Measurements from ENCODE around the gene TMEM209.
"Not testable (repeated sequence)": the region's sequence is repeated elsewhere in the genome, so short reads cannot be mapped to it uniquely, and the experiment has no call there.

The TMEM209 gene

DNA sequence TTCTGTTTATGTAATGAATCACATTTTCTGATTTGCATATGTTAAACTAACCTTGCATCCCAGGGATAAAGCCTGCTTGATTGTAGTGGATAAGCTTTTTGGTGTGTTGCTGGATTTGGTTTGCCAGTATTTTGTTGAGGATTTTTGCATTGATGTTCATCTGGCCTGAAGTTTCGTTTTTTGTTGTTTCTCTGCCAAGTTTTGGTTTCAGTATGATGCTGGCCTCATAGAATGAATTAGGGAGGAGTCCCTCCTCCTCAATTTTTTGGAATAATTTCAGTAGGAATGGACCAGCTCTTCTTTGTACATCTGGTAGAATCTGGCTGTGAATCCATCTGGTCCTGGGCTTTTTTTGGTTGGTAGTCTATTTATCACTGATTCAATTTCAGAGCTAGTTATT is 38.3 kb upstream of the TMEM209 start:
- H2AK5ac ChIP-seq (ENCODE audit: low read length); H3K4me2 ChIP-seq (ENCODE audit: low read length); H3K36me3 ChIP-seq (ENCODE audit: control insufficient read depth, insufficient read depth, low read length); H3K79me1 ChIP-seq (ENCODE audit: low read length); H4K5ac ChIP-seq (ENCODE audit: low read length); H2BK5ac ChIP-seq (ENCODE audit: low read length); H3K18ac ChIP-seq (ENCODE audit: low read length); H3K27ac ChIP-seq (ENCODE audit: low read depth, low read length); H3K79me2 ChIP-seq (ENCODE audit: control insufficient read depth, insufficient read depth, low read length); H3K56ac ChIP-seq (ENCODE audit: low read length); H2BK15ac ChIP-seq (replicated peaks; ENCODE audit: low read depth); H2BK120ac ChIP-seq (ENCODE audit: low read depth, low read length); H3K23ac ChIP-seq (ENCODE audit: low read length); H3K4me3 ChIP-seq (ENCODE audit: low read length); H4K8ac ChIP-seq (ENCODE audit: low read depth, low read length); H3K27me3 ChIP-seq (ENCODE audit: insufficient read depth, low read length, poor library complexity); H3K4ac ChIP-seq (ENCODE audit: low read depth, low read length); H3K9ac ChIP-seq (ENCODE audit: low read length); DNase-seq; H3K4me1 ChIP-seq (ENCODE audit: control insufficient read depth, low read depth, low read length): not testable (repeated sequence)
- WGBS (ENCODE audit: extremely low coverage, insufficient coverage, low lambda C conversion rate) = no CpG with 5 or more reads among the region's 1 CpG

DNA sequence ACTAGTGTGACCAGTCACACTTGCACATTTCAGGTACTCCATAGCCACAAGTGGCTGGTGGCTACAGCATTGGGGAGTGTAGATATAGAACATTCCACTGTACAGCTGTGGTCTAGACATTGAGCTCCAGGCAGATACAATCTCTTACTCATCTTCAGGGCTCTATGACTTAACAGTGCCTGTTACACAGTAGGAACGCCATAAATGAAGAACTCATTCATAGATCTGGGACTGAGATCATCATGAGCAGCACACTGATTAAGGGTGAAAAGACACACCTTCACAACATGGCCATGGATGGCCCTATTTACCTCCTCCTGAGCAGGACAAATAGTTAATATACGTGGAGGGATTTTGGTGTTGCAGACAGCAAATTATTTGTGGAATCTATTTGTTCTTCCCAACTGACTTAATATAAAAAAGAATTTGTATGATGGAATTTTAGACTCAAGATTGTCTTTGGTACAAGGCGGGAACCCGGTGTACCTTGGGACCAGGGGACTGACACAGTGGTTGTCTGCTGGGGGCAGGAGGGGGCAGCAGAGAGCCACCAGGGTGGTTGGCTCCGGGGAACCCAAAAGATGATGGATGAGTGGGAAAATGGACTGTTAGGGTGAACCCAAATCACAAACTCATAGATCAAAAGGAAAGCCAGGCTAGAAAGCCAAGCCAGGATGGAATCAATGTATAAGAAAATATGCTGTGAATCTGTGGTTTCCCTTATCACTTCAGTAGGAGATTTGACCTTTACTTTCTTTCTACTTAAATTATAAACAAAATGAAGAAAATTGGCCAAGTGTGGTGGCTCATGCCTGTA is 37.2 kb upstream of the TMEM209 start:
- H3K4me2 ChIP-seq (ENCODE audit: low read length) = no peak overlapping the region
- H2BK120ac ChIP-seq (ENCODE audit: low read depth, low read length) = no peak overlapping the region
- no peak overlapping the region for H3K9ac ChIP-seq (ENCODE audit: low read length)
- no peak overlapping the region for H3K23ac ChIP-seq (ENCODE audit: low read length)
- no peaks in the 10 kb centered on the region for H3K36me3 ChIP-seq (ENCODE audit: control insufficient read depth, insufficient read depth, low read length)
- H4K5ac ChIP-seq (ENCODE audit: low read length) = no peak overlapping the region
- H3K79me2 ChIP-seq (ENCODE audit: control insufficient read depth, insufficient read depth, low read length) = no peaks in the 10 kb centered on the region
- no peak overlapping the region for H2BK15ac ChIP-seq (replicated peaks; ENCODE audit: low read depth)
- no CpG with 5 or more reads among the region's 5 CpGs for WGBS (ENCODE audit: extremely low coverage, insufficient coverage, low lambda C conversion rate)
- no peak overlapping the region for H3K56ac ChIP-seq (ENCODE audit: low read length)
- no peak overlapping the region for H3K18ac ChIP-seq (ENCODE audit: low read length)
- no peak overlapping the region for H3K4ac ChIP-seq (ENCODE audit: low read depth, low read length)
- H3K27ac ChIP-seq (ENCODE audit: low read depth, low read length) = no peak overlapping the region
- H2BK5ac ChIP-seq (ENCODE audit: low read length) = no peak overlapping the region
- peak; percentile 67 for DNase-seq
- H3K4me3 ChIP-seq (ENCODE audit: low read length) = no peak overlapping the region
- no peak overlapping the region for H4K8ac ChIP-seq (ENCODE audit: low read depth, low read length)
- H2AK5ac ChIP-seq (ENCODE audit: low read length) = no peak overlapping the region
- H3K4me1 ChIP-seq (ENCODE audit: control insufficient read depth, low read depth, low read length) = no peaks in the 10 kb centered on the region
- no peaks in the 10 kb centered on the region for H3K27me3 ChIP-seq (ENCODE audit: insufficient read depth, low read length, poor library complexity)
- no peaks in the 10 kb centered on the region for H3K79me1 ChIP-seq (ENCODE audit: low read length)

DNA sequence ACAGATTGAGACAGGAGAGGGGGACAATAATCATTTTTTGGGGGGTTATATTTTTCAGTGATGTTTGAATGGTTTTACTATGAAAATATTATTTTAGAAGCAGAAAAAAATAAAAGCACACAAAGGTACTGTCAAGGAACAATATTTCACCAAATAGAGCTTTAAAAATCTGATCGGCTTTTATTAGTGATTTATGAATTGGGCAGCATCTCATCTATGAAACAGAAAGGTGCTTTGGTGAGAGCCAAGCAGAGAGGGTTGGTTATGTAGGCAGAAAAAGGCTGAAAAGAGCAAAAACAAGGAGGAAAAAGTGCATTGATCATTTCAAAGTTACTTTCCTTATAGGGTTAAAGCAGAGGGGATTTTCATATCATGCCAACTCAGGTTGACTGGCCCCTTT is 35.0 kb upstream of the TMEM209 start:
- no peak overlapping the region for H3K9ac ChIP-seq (ENCODE audit: low read length)
- H2BK5ac ChIP-seq (ENCODE audit: low read length) = no peak overlapping the region
- no peak overlapping the region for H3K4ac ChIP-seq (ENCODE audit: low read depth, low read length)
- no peak overlapping the region for H3K4me2 ChIP-seq (ENCODE audit: low read length)
- WGBS (ENCODE audit: extremely low coverage, insufficient coverage, low lambda C conversion rate) = no CpG with 5 or more reads among the region's 1 CpG
- H3K18ac ChIP-seq (ENCODE audit: low read length) = no peak overlapping the region
- no peak for DNase-seq
- H3K4me1 ChIP-seq (ENCODE audit: control insufficient read depth, low read depth, low read length) = no peaks in the 10 kb centered on the region
- no peaks in the 10 kb centered on the region for H3K27me3 ChIP-seq (ENCODE audit: insufficient read depth, low read length, poor library complexity)
- H3K79me2 ChIP-seq (ENCODE audit: control insufficient read depth, insufficient read depth, low read length) = no peaks in the 10 kb centered on the region
- H3K79me1 ChIP-seq (ENCODE audit: low read length) = no peaks in the 10 kb centered on the region
- H4K8ac ChIP-seq (ENCODE audit: low read depth, low read length) = no peak overlapping the region
- H2BK120ac ChIP-seq (ENCODE audit: low read depth, low read length) = no peak overlapping the region
- H3K56ac ChIP-seq (ENCODE audit: low read length) = no peak overlapping the region
- H3K4me3 ChIP-seq (ENCODE audit: low read length) = no peak overlapping the region
- H2BK15ac ChIP-seq (replicated peaks; ENCODE audit: low read depth) = no peak overlapping the region
- H3K36me3 ChIP-seq (ENCODE audit: control insufficient read depth, insufficient read depth, low read length) = no peaks in the 10 kb centered on the region
- no peak overlapping the region for H4K5ac ChIP-seq (ENCODE audit: low read length)
- no peak overlapping the region for H3K27ac ChIP-seq (ENCODE audit: low read depth, low read length)
- H2AK5ac ChIP-seq (ENCODE audit: low read length) = no peak overlapping the region
- no peak overlapping the region for H3K23ac ChIP-seq (ENCODE audit: low read length)

DNA sequence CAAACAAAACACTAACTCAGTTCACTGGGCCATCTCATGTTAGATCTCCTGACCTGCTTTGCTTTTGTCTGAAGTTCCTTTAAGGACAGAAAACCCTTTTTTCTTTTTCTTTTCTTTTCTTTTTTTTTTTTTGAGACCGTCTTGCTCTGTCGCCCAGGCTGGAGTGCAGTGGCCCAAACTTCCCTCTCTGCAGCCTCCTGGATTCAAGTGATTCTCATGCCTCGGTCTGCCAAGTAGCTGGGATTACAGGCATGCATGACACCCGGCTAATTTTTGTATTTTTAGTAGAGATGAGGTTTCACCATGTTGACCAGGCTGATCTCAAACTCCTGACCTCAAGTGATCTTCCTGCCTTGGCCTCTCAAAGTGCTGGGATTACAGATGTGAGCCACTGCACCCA is 31.2 kb upstream of the TMEM209 start:
- not testable (repeated sequence) for H3K4ac ChIP-seq (ENCODE audit: low read depth, low read length); H3K79me2 ChIP-seq (ENCODE audit: control insufficient read depth, insufficient read depth, low read length); H3K27me3 ChIP-seq (ENCODE audit: insufficient read depth, low read length, poor library complexity); H3K4me3 ChIP-seq (ENCODE audit: low read length); H3K23ac ChIP-seq (ENCODE audit: low read length); H2BK5ac ChIP-seq (ENCODE audit: low read length); H3K9ac ChIP-seq (ENCODE audit: low read length); H3K36me3 ChIP-seq (ENCODE audit: control insufficient read depth, insufficient read depth, low read length); H4K8ac ChIP-seq (ENCODE audit: low read depth, low read length); H2BK15ac ChIP-seq (replicated peaks; ENCODE audit: low read depth); H4K5ac ChIP-seq (ENCODE audit: low read length); H3K4me2 ChIP-seq (ENCODE audit: low read length); H3K27ac ChIP-seq (ENCODE audit: low read depth, low read length); H3K79me1 ChIP-seq (ENCODE audit: low read length); H2BK120ac ChIP-seq (ENCODE audit: low read depth, low read length); H3K4me1 ChIP-seq (ENCODE audit: control insufficient read depth, low read depth, low read length); H2AK5ac ChIP-seq (ENCODE audit: low read length); H3K18ac ChIP-seq (ENCODE audit: low read length); H3K56ac ChIP-seq (ENCODE audit: low read length); DNase-seq
- WGBS (ENCODE audit: extremely low coverage, insufficient coverage, low lambda C conversion rate) = no CpG with 5 or more reads among the region's 4 CpGs

DNA sequence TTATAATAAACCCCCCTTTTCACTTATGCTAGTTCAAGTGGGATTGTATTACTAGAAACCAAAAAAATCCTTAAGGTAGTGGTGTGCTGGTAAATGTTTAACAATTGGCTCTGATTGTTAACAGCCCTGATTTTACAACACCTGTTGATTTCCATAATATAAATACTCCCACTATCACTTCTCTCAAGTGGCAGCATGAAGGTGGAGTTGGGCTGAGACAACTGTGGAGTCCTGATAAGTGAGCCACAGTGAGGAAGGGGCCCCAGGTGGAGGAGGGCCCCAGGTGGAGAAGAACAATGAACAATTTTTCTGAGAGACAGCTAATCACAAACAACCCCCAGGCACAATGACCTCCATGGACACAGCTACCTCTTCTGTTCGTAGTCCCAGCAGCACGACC is 28.9 kb upstream of the TMEM209 start:
- Histone ChIP-seq H2BK5ac (ENCODE audit: low read length) (no peak overlapping the region), H2AK5ac (ENCODE audit: low read length) (no peak overlapping the region)

DNA sequence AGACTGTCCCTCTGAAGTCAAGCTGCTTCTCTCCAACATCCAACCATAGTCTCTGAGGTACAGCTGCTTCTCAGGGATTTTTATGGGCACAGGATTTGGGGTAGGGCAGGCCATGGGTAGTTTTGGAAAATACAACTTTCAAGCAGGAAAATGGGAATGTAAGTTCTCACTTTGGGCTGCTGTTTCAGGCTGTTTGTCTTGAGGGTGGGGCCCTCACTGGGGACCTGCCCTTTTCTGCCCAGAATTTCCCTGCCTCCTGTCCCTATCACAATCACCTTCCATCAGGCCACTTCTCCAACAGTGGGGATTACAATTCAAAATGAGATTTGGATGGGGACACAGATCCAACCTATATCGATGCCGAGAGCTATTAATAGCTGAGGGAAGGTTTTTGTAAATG is 27.0 kb upstream of the TMEM209 start:
- H3K23ac ChIP-seq (ENCODE audit: low read length) = no peak overlapping the region
- H3K27ac ChIP-seq (ENCODE audit: low read depth, low read length) = no peak overlapping the region
- no peak overlapping the region for H2BK15ac ChIP-seq (replicated peaks; ENCODE audit: low read depth)
- no peak overlapping the region for H3K18ac ChIP-seq (ENCODE audit: low read length)
- H2BK120ac ChIP-seq (ENCODE audit: low read depth, low read length) = no peak overlapping the region
- H4K5ac ChIP-seq (ENCODE audit: low read length) = no peak overlapping the region
- no CpG with 5 or more reads among the region's 2 CpGs for WGBS (ENCODE audit: extremely low coverage, insufficient coverage, low lambda C conversion rate)
- no peak for DNase-seq
- no peaks in the 10 kb centered on the region for H3K36me3 ChIP-seq (ENCODE audit: control insufficient read depth, insufficient read depth, low read length)
- H2BK5ac ChIP-seq (ENCODE audit: low read length) = no peak overlapping the region
- H3K9ac ChIP-seq (ENCODE audit: low read length) = no peak overlapping the region
- H3K4me2 ChIP-seq (ENCODE audit: low read length) = no peak overlapping the region
- H3K27me3 ChIP-seq (ENCODE audit: insufficient read depth, low read length, poor library complexity) = no peaks in the 10 kb centered on the region
- H3K4me1 ChIP-seq (ENCODE audit: control insufficient read depth, low read depth, low read length) = no peaks in the 10 kb centered on the region
- H3K56ac ChIP-seq (ENCODE audit: low read length) = no peak overlapping the region
- H3K4ac ChIP-seq (ENCODE audit: low read depth, low read length) = no peak overlapping the region
- no peak overlapping the region for H3K4me3 ChIP-seq (ENCODE audit: low read length)
- no peaks in the 10 kb centered on the region for H3K79me2 ChIP-seq (ENCODE audit: control insufficient read depth, insufficient read depth, low read length)
- no peak overlapping the region for H4K8ac ChIP-seq (ENCODE audit: low read depth, low read length)
- no peak overlapping the region for H2AK5ac ChIP-seq (ENCODE audit: low read length)
- H3K79me1 ChIP-seq (ENCODE audit: low read length) = no peaks in the 10 kb centered on the region

More for the DNA sequence above, 28.9 kb upstream of the TMEM209 start:
- H4K5ac ChIP-seq (ENCODE audit: low read length) = no peak overlapping the region
- no peak for DNase-seq
- H3K23ac ChIP-seq (ENCODE audit: low read length) = no peak overlapping the region
- H2BK120ac ChIP-seq (ENCODE audit: low read depth, low read length) = no peak overlapping the region
- H3K4me3 ChIP-seq (ENCODE audit: low read length) = no peak overlapping the region
- no peak overlapping the region for H2BK15ac ChIP-seq (replicated peaks; ENCODE audit: low read depth)
- H3K4me2 ChIP-seq (ENCODE audit: low read length) = no peak overlapping the region
- H3K18ac ChIP-seq (ENCODE audit: low read length) = no peak overlapping the region
- no peaks in the 10 kb centered on the region for H3K79me2 ChIP-seq (ENCODE audit: control insufficient read depth, insufficient read depth, low read length)
- H3K79me1 ChIP-seq (ENCODE audit: low read length) = no peaks in the 10 kb centered on the region
- H4K8ac ChIP-seq (ENCODE audit: low read depth, low read length) = no peak overlapping the region
- H3K27me3 ChIP-seq (ENCODE audit: insufficient read depth, low read length, poor library complexity) = no peaks in the 10 kb centered on the region
- H3K4me1 ChIP-seq (ENCODE audit: control insufficient read depth, low read depth, low read length) = no peaks in the 10 kb centered on the region
- H3K36me3 ChIP-seq (ENCODE audit: control insufficient read depth, insufficient read depth, low read length) = no peaks in the 10 kb centered on the region
- no peak overlapping the region for H3K27ac ChIP-seq (ENCODE audit: low read depth, low read length)
- no peak overlapping the region for H3K9ac ChIP-seq (ENCODE audit: low read length)
- WGBS (ENCODE audit: extremely low coverage, insufficient coverage, low lambda C conversion rate) = no CpG with 5 or more reads among the region's 2 CpGs
- no peak overlapping the region for H3K4ac ChIP-seq (ENCODE audit: low read depth, low read length)
- H3K56ac ChIP-seq (ENCODE audit: low read length) = no peak overlapping the region

Measured in mesendoderm (in vitro differentiated cells).